ENCODE measurements around the gene SIM2.

GRCh38 chr21:36689324-36689723 lies 9.6 kb upstream of the SIM2 start:
- no peak for TF ChIP-seq CTCF (IDR thresholded peaks at IDR 0.05; ENCODE audit: borderline replicate concordance, extremely low read depth, low read length, poor library complexity, severe bottlenecking)
- TF ChIP-seq EZH2 (IDR thresholded peaks at IDR 0.05; ENCODE audit: borderline replicate concordance, low read depth, low read length, severe bottlenecking): no peak

Data from DND-41 (cell line).